SK-N-SH (cell line): ENCODE data around the gene UMODL1.

ENCODE experiments used
- EP300 ChIP-seq, 2 experiments: IDR thresholded peaks; 2 replicates each; pipeline versions ENCODE4 v1.4.0 to v1.6.1; 2012; ENCODE audit warnings: borderline replicate concordance in 1 of 2, low read depth in 1 of 2, low read length in 1 of 2
- NRF1 ChIP-seq: IDR thresholded peaks from 2 replicates; pipeline ENCODE4 v1.6.1; 2012; ENCODE audit warnings: low read depth, mild to moderate bottlenecking, low read length
- POLR2AphosphoS5 ChIP-seq: IDR thresholded peaks from 2 replicates; pipeline ENCODE4 v1.6.1; 2012; ENCODE audit warnings: low read depth, low read length
- RFX5 ChIP-seq: IDR thresholded peaks from 2 replicates; pipeline ENCODE4 v1.6.1; 2012; ENCODE audit warnings: mild to moderate bottlenecking, improper control_type of control experiment, low read length
- SIN3A ChIP-seq: IDR thresholded peaks from 2 replicates; pipeline ENCODE4 v1.6.1; 2012; ENCODE audit warnings: low read depth, mild to moderate bottlenecking, low read length, moderate library complexity, borderline replicate concordance
- TF ChIP-seq, protein P1 (sequence below): fragments of 200-600 bp; sonication (generic); IDR thresholded peaks from 2 replicates; pipeline ENCODE4 v1.6.1; 2017; ENCODE audit warnings: antibody characterized with exemption, mild to moderate bottlenecking, moderate library complexity

GRCh38 chr21:42165901-42166300, 94.8 kb downstream of the UMODL1 start:
- TF ChIP-seq, protein P1, sequence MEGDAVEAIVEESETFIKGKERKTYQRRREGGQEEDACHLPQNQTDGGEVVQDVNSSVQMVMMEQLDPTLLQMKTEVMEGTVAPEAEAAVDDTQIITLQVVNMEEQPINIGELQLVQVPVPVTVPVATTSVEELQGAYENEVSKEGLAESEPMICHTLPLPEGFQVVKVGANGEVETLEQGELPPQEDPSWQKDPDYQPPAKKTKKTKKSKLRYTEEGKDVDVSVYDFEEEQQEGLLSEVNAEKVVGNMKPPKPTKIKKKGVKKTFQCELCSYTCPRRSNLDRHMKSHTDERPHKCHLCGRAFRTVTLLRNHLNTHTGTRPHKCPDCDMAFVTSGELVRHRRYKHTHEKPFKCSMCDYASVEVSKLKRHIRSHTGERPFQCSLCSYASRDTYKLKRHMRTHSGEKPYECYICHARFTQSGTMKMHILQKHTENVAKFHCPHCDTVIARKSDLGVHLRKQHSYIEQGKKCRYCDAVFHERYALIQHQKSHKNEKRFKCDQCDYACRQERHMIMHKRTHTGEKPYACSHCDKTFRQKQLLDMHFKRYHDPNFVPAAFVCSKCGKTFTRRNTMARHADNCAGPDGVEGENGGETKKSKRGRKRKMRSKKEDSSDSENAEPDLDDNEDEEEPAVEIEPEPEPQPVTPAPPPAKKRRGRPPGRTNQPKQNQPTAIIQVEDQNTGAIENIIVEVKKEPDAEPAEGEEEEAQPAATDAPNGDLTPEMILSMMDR: no peak
- no peak for TF ChIP-seq SIN3A
- TF ChIP-seq EP300 (IDR thresholded peaks at IDR 0.05; ENCODE audit: borderline replicate concordance in 1 of 2, low read depth in 1 of 2, low read length in 1 of 2): no peak
- TF ChIP-seq NRF1: no peak
- TF ChIP-seq POLR2AphosphoS5: no peak
- no peak for TF ChIP-seq RFX5
